ENCODE data around the gene MYLK. TPM values are rescaled to one million over a fixed set of nuclear protein-coding genes. Genes with fewer than 3 reads are reported as not detected.

Gene MYLK
- total and polyA plus RNA-seq, 9 of the 15 experiments (the other 6 are each of a cell fraction or from before 2014, with no cell fraction given): 0.11 to 0.53 (median 0.18) TPM; not detected in 2

- TF ChIP-seq, protein P1, sequence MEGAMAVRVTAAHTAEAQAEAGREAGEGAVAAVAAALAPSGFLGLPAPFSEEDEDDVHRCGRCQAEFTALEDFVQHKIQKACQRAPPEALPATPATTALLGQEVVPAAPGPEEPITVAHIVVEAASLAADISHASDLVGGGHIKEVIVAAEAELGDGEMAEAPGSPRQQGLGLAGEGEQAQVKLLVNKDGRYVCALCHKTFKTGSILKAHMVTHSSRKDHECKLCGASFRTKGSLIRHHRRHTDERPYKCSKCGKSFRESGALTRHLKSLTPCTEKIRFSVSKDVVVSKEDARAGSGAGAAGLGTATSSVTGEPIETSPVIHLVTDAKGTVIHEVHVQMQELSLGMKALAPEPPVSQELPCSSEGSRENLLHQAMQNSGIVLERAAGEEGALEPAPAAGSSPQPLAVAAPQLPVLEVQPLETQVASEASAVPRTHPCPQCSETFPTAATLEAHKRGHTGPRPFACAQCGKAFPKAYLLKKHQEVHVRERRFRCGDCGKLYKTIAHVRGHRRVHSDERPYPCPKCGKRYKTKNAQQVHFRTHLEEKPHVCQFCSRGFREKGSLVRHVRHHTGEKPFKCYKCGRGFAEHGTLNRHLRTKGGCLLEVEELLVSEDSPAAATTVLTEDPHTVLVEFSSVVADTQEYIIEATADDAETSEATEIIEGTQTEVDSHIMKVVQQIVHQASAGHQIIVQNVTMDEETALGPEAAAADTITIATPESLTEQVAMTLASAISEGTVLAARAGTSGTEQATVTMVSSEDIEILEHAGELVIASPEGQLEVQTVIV (CRISPR knock-in tag; IDR thresholded peaks at IDR 0.05; ENCODE audit: borderline replicate concordance): no peak
- TF ChIP-seq CBFA2T2 (conservative IDR thresholded peaks at IDR 0.05) (no peak), ZNF398 (CRISPR knock-in tag; IDR thresholded peaks at IDR 0.05) (no peak), ZNF586 (CRISPR knock-in tag; conservative IDR thresholded peaks at IDR 0.05) (no peak), RBM14 (IDR thresholded peaks at IDR 0.05; ENCODE audit: borderline replicate concordance, insufficient read depth, low read depth, low read length) (no peak), DIDO1 (tag; IDR thresholded peaks at IDR 0.05; ENCODE audit: low read depth) (no peak), BRF1 (IDR thresholded peaks at IDR 0.05; ENCODE audit: borderline replicate concordance, extremely low read depth, insufficient read length) (no peak), NR0B1 (IDR thresholded peaks at IDR 0.05; ENCODE audit: partially characterized antibody) (no peak), JUNB (CRISPR knock-in tag; conservative IDR thresholded peaks at IDR 0.05) (no peak)
Observed at GRCh38 chr3:123764647-123765046, 119.5 kb downstream of the MYLK start (continued).

Data from K562 (cell line).